K562 (cell line): ENCODE measurements around the gene AGPAT2. TPM values are rescaled to one million over a fixed set of nuclear protein-coding genes. Genes with fewer than 3 reads are reported as not detected.
A peak's percentile ranks its signal among the peaks of the same experiment; 100 is the strongest.

Experiments
- CEBPB ChIP-seq: fragments of 450-650 bp; IDR thresholded peaks from 2 replicates; pipeline ENCODE4 v1.6.1; 2016; ENCODE audit warnings: missing genetic modification characterization, missing compliant biosample characterization
- RBBP5 ChIP-seq: fragments of 200-600 bp; sonication (generic); IDR thresholded peaks from 2 replicates; pipeline ENCODE4 v1.6.1; 2012; ENCODE audit warnings: borderline replicate concordance, mild to moderate bottlenecking, low read length, control low read depth, inconsistent platforms; ENCODE audit not compliant: insufficient read depth, poor library complexity, severe bottlenecking
- ZBTB7A ChIP-seq: IDR thresholded peaks from 2 replicates; pipeline ENCODE4 v1.6.1; 2011; ENCODE audit warnings: low read depth, mild to moderate bottlenecking, low read length, moderate library complexity, borderline replicate concordance; ENCODE audit not compliant: control insufficient read depth
- polyA plus RNA-seq, 8 experiments: library from polyadenylated mRNA; depleted of rRNA in 4 of 8; stranded (reverse) in 5 of 8; unstranded in 3 of 8; fragments of >200 nt; fragmentation: Nextera tagmentation in 2 of 8; fragmentation: Illumina TruSeq in 1 of 8; extraction: Ambion mirVana in 2 of 8; extraction: Trizol in 1 of 8; gene quantifications; 2 replicates each; pipeline versions ENCODE4 v1.2.1 to v1.2.3, GENCODE V29; 2011 to 2014; ENCODE audit warnings: inconsistent platforms in 1 of 8, missing spikeins in 1 of 8
- total RNA-seq, 7 experiments: library from RNA; depleted of rRNA in 6 of 7; stranded (reverse); fragments of >200 nt in 6 of 7; fragmentation: Illumina TruSeq in 2 of 7; extraction: Trizol in 2 of 7; gene quantifications; 2 replicates each; pipeline versions ENCODE4 v1.2.1 to v1.2.3, GENCODE V29; 2011 to 2021; ENCODE audit warnings: low replicate concordance in 1 of 7
- TF ChIP-seq, protein P1 (sequence below), 2 experiments: fragments of 450-650 bp; formaldehyde crosslinking in 1 of 2; IDR thresholded peaks; 2 replicates each; pipeline versions ENCODE4 v1.4.0 to v1.6.1; 2014 to 2020; ENCODE audit warnings: mild to moderate bottlenecking in 2 of 2, borderline replicate concordance in 1 of 2, low read depth in 1 of 2
- TF ChIP-seq, protein P2 (sequence below): fragments of 450-650 bp; IDR thresholded peaks from 2 replicates; pipeline ENCODE4 v1.6.1; 2016; ENCODE audit warnings: mild to moderate bottlenecking, moderate library complexity

The AGPAT2 gene
- total and polyA plus RNA-seq, 9 of the 15 experiments (the other 6 are each of a cell fraction or from before 2014, with no cell fraction given): 0.13 to 54.5 (median 23.9) TPM

DNA sequence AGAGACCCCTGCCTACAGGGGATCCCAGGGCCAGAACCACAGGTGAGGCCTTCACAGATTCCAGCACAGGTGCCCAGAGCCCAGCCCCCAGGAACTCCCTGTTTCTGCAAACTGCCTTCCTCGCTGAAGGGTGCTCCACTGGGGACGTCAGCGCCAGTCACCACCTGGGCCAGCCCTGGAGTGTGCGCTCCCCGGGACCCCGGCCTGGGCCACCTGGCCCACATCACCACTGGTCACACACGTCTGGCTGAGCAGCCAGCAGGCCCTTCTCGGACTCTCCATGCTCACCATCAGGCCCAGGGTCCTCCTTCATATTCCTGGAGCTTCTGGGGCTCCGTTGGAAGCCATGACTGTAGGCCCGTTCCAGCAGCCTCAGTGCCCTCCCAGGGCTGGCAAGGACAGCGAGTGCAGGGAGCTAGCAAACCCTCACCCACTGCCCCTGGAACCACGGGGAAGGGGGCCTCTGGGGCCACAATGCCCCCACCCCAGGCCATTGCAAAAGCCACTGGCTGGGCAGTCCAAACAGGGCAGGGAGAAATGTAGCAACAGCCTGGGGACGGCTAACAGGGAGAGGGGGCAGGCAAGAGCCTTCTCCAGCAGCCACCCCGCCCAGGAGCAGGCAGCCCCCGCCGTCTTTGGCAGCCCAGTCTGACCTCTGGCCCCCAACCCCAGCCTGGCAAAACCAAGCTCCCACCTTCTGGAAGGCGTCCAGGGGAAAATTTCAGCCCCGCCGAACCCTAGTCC lies 1.3 kb downstream of the AGPAT2 start (continued):
- TF ChIP-seq, protein P1, sequence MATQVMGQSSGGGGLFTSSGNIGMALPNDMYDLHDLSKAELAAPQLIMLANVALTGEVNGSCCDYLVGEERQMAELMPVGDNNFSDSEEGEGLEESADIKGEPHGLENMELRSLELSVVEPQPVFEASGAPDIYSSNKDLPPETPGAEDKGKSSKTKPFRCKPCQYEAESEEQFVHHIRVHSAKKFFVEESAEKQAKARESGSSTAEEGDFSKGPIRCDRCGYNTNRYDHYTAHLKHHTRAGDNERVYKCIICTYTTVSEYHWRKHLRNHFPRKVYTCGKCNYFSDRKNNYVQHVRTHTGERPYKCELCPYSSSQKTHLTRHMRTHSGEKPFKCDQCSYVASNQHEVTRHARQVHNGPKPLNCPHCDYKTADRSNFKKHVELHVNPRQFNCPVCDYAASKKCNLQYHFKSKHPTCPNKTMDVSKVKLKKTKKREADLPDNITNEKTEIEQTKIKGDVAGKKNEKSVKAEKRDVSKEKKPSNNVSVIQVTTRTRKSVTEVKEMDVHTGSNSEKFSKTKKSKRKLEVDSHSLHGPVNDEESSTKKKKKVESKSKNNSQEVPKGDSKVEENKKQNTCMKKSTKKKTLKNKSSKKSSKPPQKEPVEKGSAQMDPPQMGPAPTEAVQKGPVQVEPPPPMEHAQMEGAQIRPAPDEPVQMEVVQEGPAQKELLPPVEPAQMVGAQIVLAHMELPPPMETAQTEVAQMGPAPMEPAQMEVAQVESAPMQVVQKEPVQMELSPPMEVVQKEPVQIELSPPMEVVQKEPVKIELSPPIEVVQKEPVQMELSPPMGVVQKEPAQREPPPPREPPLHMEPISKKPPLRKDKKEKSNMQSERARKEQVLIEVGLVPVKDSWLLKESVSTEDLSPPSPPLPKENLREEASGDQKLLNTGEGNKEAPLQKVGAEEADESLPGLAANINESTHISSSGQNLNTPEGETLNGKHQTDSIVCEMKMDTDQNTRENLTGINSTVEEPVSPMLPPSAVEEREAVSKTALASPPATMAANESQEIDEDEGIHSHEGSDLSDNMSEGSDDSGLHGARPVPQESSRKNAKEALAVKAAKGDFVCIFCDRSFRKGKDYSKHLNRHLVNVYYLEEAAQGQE (IDR thresholded peaks at IDR 0.05; ENCODE audit: borderline replicate concordance): no peak
- TF ChIP-seq, protein P1 (CRISPR knock-in tag; IDR thresholded peaks at IDR 0.05; ENCODE audit: low read depth): no peak
- TF ChIP-seq ZBTB7A (peak; percentile 21; the same call in 1 of the 2 replicates), CEBPB (0 out of 2 replicates have a peak, but pooled peaks have one; percentile 19), RBBP5 (peak; percentile 4)
- TF ChIP-seq, protein P2, sequence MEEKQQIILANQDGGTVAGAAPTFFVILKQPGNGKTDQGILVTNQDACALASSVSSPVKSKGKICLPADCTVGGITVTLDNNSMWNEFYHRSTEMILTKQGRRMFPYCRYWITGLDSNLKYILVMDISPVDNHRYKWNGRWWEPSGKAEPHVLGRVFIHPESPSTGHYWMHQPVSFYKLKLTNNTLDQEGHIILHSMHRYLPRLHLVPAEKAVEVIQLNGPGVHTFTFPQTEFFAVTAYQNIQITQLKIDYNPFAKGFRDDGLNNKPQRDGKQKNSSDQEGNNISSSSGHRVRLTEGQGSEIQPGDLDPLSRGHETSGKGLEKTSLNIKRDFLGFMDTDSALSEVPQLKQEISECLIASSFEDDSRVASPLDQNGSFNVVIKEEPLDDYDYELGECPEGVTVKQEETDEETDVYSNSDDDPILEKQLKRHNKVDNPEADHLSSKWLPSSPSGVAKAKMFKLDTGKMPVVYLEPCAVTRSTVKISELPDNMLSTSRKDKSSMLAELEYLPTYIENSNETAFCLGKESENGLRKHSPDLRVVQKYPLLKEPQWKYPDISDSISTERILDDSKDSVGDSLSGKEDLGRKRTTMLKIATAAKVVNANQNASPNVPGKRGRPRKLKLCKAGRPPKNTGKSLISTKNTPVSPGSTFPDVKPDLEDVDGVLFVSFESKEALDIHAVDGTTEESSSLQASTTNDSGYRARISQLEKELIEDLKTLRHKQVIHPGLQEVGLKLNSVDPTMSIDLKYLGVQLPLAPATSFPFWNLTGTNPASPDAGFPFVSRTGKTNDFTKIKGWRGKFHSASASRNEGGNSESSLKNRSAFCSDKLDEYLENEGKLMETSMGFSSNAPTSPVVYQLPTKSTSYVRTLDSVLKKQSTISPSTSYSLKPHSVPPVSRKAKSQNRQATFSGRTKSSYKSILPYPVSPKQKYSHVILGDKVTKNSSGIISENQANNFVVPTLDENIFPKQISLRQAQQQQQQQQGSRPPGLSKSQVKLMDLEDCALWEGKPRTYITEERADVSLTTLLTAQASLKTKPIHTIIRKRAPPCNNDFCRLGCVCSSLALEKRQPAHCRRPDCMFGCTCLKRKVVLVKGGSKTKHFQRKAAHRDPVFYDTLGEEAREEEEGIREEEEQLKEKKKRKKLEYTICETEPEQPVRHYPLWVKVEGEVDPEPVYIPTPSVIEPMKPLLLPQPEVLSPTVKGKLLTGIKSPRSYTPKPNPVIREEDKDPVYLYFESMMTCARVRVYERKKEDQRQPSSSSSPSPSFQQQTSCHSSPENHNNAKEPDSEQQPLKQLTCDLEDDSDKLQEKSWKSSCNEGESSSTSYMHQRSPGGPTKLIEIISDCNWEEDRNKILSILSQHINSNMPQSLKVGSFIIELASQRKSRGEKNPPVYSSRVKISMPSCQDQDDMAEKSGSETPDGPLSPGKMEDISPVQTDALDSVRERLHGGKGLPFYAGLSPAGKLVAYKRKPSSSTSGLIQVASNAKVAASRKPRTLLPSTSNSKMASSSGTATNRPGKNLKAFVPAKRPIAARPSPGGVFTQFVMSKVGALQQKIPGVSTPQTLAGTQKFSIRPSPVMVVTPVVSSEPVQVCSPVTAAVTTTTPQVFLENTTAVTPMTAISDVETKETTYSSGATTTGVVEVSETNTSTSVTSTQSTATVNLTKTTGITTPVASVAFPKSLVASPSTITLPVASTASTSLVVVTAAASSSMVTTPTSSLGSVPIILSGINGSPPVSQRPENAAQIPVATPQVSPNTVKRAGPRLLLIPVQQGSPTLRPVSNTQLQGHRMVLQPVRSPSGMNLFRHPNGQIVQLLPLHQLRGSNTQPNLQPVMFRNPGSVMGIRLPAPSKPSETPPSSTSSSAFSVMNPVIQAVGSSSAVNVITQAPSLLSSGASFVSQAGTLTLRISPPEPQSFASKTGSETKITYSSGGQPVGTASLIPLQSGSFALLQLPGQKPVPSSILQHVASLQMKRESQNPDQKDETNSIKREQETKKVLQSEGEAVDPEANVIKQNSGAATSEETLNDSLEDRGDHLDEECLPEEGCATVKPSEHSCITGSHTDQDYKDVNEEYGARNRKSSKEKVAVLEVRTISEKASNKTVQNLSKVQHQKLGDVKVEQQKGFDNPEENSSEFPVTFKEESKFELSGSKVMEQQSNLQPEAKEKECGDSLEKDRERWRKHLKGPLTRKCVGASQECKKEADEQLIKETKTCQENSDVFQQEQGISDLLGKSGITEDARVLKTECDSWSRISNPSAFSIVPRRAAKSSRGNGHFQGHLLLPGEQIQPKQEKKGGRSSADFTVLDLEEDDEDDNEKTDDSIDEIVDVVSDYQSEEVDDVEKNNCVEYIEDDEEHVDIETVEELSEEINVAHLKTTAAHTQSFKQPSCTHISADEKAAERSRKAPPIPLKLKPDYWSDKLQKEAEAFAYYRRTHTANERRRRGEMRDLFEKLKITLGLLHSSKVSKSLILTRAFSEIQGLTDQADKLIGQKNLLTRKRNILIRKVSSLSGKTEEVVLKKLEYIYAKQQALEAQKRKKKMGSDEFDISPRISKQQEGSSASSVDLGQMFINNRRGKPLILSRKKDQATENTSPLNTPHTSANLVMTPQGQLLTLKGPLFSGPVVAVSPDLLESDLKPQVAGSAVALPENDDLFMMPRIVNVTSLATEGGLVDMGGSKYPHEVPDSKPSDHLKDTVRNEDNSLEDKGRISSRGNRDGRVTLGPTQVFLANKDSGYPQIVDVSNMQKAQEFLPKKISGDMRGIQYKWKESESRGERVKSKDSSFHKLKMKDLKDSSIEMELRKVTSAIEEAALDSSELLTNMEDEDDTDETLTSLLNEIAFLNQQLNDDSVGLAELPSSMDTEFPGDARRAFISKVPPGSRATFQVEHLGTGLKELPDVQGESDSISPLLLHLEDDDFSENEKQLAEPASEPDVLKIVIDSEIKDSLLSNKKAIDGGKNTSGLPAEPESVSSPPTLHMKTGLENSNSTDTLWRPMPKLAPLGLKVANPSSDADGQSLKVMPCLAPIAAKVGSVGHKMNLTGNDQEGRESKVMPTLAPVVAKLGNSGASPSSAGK: no peak
